Large intestine (tissue), 3 donors: ENCODE results near the gene OR10C1. TPM values are rescaled to one million over a fixed set of nuclear protein-coding genes. Genes with fewer than 3 reads are reported as not detected.

Experiments
- DNase-seq, 2 donors: peaks; one replicate each; pipeline versions ENCODE4 v3.0.0 to v3.0.0-alpha.2; 2013
- H3K27ac ChIP-seq: one replicate; pipeline ENCODE4 v1.5.1; 2013; ENCODE audit warnings: low read length
- H3K27me3 ChIP-seq: 2 replicates; pipeline ENCODE4 v1.6.1; 2013; ENCODE audit warnings: low read length; ENCODE audit not compliant: control insufficient read depth, insufficient read depth
- H3K36me3 ChIP-seq: 2 replicates; pipeline ENCODE4 v1.6.1; 2013; ENCODE audit warnings: low read length; ENCODE audit not compliant: control insufficient read depth, insufficient read depth
- H3K4me1 ChIP-seq: one replicate; pipeline ENCODE4 v1.6.1; 2013; ENCODE audit warnings: low read length; ENCODE audit not compliant: control insufficient read depth, insufficient read depth
- H3K4me3 ChIP-seq: one replicate; pipeline ENCODE4 v1.5.1; 2013; ENCODE audit warnings: low read length
- H3K9me3 ChIP-seq: one replicate; pipeline ENCODE4 v1.6.1; 2013; ENCODE audit warnings: mild to moderate bottlenecking, low read depth, low read length, moderate library complexity; ENCODE audit not compliant: control insufficient read depth
- WGBS: methylation state at CpG from one replicate; pipeline ENCODE4 v1.1.5; 2013; ENCODE audit warnings: low lambda C conversion rate; ENCODE audit not compliant: insufficient coverage; 5-methylcytosine and 5-hydroxymethylcytosine counted together
- polyA plus RNA-seq: library from polyadenylated mRNA; unstranded; fragments of 120-200 nt; gene quantifications from one replicate; pipeline ENCODE4 v1.2.1, GENCODE V29; 2013

The OR10C1 gene
- polyA plus RNA-seq, 1 donor: not detected

DNA sequence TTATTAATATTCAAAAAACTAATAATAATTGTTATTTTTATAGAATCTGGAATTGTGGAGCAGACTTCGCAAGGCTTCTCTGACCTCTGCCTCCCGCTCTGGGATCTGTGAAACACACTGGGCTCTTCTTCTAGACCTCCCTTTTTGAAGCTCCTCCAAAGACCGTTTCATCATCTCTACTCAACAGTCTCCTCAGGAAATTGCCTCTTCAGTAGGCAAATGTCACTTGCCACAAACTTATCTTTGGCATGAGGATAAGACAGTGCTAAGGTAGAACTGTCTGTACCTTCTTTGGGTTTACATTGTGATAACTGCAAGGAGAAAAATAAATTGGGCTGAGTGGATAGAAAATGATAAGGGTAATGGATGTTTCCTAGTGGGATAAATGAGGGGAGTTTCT, 50.9 kb downstream of the OR10C1 start:
- Histone ChIP-seq H3K4me1 (no peaks in the 10 kb centered on the region), H3K36me3 (no peaks in the 10 kb centered on the region), H3K9me3 (no peaks in the 10 kb centered on the region), H3K27me3 (peaks cover 2% of the 10 kb centered on the region), H3K27ac (no peak overlapping the region), H3K4me3 (no peak overlapping the region)
- no peak for DNase-seq
- 100% methylated on average over 2 of the region's 3 CpGs for WGBS

- Histone ChIP-seq H3K9me3 (no peaks in the 10 kb centered on the region), H3K27me3 (peaks cover 2% of the 10 kb centered on the region), H3K4me3 (no peak overlapping the region), H3K27ac (no peak overlapping the region), H3K36me3 (no peaks in the 10 kb centered on the region), H3K4me1 (no peaks in the 10 kb centered on the region)
- WGBS: no CpG with 5 or more reads among the region's 2 CpGs
- no peak for DNase-seq
These were observed 51.4 kb downstream of the OR10C1 start for GRCh38 chr6:29490552-29490951.

Other genes starting within 250 kb of the OR10C1 start
- not detected for gene OR14J1, start 137.6 kb upstream of the OR10C1 start, polyA plus RNA-seq
- not detected for gene OR5V1, start 70.4 kb upstream of the OR10C1 start, polyA plus RNA-seq
- gene OR12D3, start 64.0 kb upstream of the OR10C1 start, polyA plus RNA-seq: not detected
- not detected for gene OR12D2, start 43.7 kb upstream of the OR10C1 start, polyA plus RNA-seq
- gene OR12D1, start 24.4 kb upstream of the OR10C1 start, polyA plus RNA-seq: not detected
- not detected for gene OR11A1, start 17.8 kb downstream of the OR10C1 start, polyA plus RNA-seq
- gene OR2H1, start 17.8 kb downstream of the OR10C1 start, polyA plus RNA-seq: not detected
- not detected for gene MAS1L, start 48.6 kb downstream of the OR10C1 start, polyA plus RNA-seq
- gene UBD, start 120.4 kb downstream of the OR10C1 start, polyA plus RNA-seq: 8.1 TPM
- 0.03 TPM for gene OR2H2, start 145.8 kb downstream of the OR10C1 start, polyA plus RNA-seq
- gene GABBR1, start 193.9 kb downstream of the OR10C1 start, polyA plus RNA-seq: 35.9 TPM
- gene MOG, start 217.8 kb downstream of the OR10C1 start, polyA plus RNA-seq: 0.04 TPM
- not detected for gene ZFP57, start 241.8 kb downstream of the OR10C1 start, polyA plus RNA-seq